NCI-H1092 (cell line): Measurements from ENCODE around the gene PDS5B.
"Not testable (repeated sequence)": the region's sequence is repeated elsewhere in the genome, so short reads cannot be mapped to it uniquely, and the experiment has no call there.

Experiments
- DNase-seq: peaks from one replicate; lab custom pipeline; 2025; lab: John Stamatoyannopoulos, UW

PDS5B gene, protein sequence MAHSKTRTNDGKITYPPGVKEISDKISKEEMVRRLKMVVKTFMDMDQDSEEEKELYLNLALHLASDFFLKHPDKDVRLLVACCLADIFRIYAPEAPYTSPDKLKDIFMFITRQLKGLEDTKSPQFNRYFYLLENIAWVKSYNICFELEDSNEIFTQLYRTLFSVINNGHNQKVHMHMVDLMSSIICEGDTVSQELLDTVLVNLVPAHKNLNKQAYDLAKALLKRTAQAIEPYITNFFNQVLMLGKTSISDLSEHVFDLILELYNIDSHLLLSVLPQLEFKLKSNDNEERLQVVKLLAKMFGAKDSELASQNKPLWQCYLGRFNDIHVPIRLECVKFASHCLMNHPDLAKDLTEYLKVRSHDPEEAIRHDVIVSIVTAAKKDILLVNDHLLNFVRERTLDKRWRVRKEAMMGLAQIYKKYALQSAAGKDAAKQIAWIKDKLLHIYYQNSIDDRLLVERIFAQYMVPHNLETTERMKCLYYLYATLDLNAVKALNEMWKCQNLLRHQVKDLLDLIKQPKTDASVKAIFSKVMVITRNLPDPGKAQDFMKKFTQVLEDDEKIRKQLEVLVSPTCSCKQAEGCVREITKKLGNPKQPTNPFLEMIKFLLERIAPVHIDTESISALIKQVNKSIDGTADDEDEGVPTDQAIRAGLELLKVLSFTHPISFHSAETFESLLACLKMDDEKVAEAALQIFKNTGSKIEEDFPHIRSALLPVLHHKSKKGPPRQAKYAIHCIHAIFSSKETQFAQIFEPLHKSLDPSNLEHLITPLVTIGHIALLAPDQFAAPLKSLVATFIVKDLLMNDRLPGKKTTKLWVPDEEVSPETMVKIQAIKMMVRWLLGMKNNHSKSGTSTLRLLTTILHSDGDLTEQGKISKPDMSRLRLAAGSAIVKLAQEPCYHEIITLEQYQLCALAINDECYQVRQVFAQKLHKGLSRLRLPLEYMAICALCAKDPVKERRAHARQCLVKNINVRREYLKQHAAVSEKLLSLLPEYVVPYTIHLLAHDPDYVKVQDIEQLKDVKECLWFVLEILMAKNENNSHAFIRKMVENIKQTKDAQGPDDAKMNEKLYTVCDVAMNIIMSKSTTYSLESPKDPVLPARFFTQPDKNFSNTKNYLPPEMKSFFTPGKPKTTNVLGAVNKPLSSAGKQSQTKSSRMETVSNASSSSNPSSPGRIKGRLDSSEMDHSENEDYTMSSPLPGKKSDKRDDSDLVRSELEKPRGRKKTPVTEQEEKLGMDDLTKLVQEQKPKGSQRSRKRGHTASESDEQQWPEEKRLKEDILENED (N-terminal part only)

DNA sequence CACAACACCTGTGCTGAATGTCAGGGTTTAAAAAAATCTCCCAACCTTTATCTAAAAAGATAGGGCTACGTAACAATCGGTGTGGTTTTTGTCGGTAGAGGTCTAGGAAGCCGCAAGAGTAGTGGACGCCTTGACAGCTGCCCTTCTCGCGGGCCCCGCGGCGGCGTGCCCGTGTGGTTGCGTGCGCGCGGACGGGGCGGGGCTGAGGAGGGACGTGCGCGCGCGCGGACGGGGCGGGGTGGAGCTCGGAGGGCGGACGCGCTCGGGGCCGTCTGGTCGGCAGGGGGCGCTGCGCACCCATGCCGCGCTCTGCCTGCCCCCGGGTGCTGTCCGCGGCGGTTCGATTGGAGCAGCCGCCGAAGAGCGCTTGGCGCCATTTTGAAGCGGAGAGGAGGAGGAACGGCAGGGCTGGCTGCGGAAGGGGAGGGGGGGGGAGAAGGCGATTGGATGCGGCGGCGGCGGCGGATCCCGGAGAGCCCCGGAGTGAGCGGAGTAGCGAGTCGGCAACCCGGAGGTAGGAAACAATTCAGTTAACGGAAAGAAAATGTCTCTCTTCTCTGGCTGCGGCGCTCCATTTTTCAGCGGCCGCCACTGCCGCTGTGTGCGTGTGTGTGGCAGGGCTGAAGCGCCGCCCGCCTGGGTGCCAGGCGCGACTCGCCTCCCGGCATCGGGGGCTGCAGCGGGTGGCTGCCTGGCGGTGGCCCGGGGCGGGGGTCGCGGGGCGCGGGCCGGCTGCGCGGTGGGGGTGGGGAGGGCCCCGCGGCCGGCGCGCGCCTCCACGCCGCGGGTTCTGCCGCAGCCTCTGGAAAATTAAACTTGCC, at the start of gene PDS5B:
Gene PDS5B (plus strand): TSS at position 373 of the 821 bp plus-strand sequence. CDS start 62,321 bp downstream, outside the sequence.
- DNase-seq: peak; percentile 92

DNA sequence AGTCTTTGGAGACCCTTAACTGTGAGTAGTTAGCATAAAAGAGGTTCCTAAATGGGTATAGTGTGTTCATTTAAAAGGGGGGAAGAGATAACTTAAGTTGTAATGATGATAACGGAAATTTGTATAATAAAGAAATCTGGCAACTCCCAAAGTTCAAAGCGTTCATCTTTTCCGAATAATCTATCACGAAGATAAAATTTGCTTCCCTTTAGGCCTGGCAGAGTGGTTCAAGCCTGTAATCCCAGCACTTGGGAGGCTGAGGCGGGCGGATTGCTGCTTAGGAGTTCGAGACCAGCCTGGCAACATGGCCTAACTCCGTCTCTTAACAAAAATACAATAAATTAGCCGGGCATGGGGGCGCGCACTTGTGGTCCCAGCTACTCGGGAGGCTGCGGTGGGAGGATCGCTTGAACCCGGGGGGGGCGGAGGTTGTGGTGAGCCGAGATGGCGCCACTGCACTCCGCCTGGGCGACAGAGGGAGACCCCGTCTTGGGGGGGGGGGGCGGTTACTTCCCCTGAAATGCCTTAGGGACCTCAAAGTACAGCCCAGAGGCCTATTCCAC, 48.6 kb upstream of the PDS5B start:
- no peak for DNase-seq

DNA sequence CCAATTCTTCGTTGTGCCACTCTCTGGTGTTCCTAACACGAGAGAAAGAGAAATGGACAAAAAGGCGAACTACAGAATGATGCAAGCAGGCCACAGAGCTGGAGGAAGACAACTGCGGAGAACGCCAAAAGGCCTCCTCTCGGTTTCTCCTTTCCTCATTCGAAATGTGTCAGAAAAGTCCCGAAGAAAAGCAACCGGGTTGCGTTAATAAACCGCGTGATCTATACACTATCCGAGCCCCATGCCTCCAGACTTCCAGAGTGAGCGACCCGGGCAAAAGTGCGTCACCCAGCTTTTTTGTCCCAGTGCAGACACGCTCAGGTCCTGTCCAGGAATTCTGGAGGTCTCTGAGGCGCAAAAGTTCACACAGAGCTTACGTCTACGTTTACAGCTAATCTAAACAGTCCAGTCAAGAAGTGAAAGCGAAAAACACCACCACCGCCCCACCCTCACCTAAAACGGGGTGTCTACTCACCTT, 48.1 kb upstream of the PDS5B start:
- no peak for DNase-seq

DNA sequence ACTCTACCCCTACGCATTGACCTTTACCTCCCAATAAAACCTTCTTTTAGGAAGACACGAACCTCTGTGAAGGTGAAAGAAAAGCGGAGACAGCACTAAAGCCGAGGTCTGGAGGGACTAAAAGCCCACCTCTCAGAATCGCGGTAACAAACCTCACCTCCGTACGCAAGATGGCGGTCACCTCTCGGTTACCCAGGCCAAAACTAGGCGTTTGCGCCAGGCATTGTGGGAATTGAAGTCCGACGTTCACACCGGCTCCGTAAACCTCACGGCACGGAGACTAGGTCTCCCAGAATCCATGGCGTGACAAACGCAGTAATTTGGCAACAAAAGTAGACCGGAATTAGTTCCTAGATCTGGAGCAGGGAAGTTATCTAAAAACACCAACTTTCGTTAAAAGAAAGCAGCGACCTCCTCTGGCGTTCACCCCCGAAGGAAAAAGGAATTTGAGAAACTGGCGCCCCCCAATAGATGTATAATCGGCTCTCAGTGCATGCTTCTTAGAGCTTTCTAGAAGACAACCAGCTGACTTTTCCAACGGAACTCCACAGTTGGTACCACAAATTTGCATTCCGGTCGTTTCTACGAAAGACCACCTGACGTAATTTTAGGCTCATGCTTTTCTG, 47.5 kb upstream of the PDS5B start, which contains the start of gene N4BP2L2:
Gene N4BP2L2 (minus strand): TSS at position 175 of the 626 bp plus-strand sequence. CDS start 1,768 bp downstream, outside the sequence.
- DNase-seq: peak; percentile 90

DNA sequence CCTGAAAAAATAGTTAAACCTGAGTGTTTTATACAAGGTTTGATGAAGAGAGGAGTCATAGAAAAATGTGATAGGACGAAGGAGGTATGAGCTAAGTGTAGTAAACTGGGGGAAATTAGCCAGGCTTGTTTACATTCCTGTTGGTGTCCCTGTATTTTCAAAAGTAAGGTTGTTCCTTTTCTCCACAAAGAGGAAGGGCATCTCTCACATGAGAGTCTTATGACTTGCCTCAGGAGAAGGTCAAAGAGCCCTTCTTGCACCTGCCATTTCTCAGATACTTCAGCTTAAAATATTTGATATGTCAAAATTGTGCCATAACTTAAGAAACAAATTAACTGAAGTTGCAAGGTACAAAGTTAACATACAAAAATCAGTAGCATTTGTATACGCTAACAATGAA, 44.0 kb upstream of the PDS5B start:
- DNase-seq: no peak

DNA sequence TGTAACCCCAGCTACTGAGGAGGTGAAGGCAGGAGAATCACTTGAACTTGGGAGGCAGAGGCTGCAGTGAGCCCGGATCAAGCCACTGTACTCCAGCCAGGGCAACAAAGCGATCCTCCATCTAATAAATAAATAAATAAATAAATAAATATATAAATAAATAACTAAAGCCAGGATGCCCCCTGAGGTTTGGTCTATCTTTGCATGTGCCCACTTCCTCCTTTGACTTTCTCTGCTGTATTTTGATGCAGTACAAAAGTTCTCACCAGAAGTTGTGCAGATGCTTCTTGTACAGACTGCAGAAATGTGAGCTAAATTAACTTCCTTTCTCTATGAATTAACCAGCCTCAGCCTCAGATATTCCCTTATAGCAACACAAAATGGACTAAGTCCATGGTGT, 41.2 kb upstream of the PDS5B start:
- DNase-seq: no peak

DNA sequence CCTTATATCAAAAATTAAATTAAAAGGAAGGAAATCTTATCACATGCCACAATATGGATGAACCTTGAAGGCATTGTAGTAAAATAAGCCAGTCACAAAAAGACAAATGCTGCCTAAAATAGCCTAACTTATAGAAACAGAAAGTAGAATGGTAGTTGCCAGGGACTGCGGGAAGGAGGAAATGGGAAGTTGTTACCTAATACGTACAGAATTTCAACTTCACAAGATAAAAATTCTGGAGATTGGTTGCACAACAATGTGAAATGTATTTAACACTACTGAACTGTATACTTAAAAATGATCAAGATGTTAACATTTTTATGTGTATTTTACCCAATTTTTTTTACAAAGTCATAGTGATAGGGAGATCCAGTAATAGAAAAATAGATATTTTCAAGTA, 37.4 kb upstream of the PDS5B start:
- DNase-seq: no peak

DNA sequence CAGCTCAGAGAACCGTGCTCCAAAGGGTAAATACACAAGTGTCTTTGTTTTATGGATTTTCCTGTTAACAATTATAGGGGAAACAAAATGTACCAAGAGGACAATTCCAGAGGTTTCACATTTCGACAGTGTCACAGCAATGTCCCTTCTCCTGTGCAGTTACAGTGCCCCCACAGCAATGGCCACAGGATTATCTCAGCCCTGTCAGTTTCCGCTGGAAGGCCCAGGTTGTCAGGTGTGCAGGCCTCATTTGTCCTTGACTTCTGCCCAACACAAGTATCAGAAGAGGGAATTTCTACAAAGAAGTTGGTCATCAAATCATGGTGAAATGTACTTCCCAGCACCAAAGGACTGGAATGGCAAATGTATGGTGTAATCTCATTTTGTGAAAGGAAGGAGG, 36.5 kb upstream of the PDS5B start:
- DNase-seq: no peak

DNA sequence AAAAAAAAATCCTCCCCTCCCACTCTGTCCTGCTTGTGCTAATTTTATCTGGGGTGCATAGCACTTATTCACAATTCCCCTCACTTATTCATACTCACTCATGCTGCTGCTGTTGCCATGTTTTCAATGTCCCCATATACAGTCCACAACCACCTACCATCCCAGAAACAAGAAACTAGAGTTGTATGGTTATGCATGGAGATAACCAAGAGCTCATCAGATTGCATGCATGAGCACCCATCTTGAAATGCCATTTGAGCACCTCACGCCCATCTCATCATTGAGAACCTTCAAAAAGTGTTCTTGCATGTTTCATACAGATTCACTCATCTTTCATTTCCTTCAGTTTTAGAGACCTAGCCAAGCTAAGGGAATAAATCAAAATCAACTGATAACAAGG, 32.5 kb upstream of the PDS5B start:
- DNase-seq: no peak

DNA sequence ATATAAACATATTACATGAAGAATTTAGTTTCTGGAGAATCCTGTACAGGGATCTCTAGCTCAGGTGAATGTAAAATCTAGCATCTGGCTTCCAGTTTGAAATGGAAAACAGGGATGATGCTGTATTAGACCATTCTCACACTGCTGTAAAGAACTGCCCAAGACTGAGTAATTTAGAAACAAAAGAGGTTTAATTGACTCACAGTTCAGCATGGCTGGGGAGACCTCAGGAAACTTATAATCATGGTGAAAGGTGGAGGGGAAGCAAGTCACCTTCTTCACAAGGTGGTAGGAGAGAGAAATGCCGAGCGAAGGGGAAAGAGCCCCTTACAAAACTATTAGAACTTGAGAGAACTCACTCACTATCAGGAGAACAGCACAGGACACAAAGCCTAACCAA, 30.6 kb upstream of the PDS5B start:
- DNase-seq: no peak

DNA sequence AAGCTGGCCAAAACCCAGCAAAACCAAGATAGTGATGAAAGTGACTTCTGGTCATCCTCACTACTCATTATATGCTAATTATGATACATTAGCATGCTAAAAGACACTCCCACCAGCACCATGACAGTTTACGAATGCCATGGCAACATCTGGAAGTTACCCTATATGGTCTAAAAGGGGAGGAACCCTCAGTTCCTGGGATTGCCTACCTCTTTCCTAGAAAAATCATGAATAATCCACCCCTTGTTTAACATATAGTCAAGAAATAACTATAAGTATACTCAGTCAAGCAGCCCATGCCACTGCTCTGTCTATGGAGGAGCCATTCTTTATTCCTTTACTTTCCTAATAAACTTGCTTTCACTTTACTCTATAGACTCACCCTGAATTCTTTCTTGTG, 25.4 kb upstream of the PDS5B start:
- DNase-seq: not testable (repeated sequence)

DNA sequence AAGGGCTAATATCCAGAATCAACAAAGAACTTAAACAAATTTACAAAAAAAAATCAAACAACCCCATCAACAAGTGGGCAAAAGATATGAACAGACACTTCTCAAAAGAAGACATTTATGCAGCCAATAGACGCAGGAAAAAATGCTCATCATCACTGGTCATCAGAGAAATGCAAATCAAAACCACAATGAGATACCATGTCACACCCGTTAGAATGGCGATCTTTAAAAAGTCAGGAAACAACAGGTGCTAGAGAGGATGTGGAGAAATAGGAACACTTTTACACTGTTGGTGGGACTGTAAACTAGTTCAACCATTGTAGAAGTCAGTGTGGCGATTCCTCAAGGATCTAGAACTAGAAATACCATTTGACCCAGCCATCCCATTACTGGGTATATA, 10.6 kb upstream of the PDS5B start:
- not testable (repeated sequence) for DNase-seq

DNA sequence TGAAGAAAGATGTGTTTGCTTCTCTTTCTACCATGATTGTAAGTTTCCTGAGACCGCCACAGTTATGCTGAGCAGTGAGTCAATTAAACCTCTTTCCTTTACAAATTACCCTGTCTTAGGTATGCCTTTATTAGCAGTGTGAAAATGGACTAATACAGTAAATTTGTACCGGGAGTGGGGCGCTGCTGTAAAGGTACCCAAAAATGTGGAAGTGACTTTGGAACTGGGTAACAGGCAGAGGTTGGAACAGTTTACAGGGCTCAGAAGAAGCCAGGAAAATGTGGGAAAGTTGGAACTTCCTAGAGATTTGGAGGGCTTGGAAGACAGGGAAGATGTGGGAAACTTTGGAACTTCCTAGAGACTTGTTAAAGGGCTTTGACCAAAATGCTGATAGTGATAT, 9.2 kb upstream of the PDS5B start:
- DNase-seq: no peak

DNA sequence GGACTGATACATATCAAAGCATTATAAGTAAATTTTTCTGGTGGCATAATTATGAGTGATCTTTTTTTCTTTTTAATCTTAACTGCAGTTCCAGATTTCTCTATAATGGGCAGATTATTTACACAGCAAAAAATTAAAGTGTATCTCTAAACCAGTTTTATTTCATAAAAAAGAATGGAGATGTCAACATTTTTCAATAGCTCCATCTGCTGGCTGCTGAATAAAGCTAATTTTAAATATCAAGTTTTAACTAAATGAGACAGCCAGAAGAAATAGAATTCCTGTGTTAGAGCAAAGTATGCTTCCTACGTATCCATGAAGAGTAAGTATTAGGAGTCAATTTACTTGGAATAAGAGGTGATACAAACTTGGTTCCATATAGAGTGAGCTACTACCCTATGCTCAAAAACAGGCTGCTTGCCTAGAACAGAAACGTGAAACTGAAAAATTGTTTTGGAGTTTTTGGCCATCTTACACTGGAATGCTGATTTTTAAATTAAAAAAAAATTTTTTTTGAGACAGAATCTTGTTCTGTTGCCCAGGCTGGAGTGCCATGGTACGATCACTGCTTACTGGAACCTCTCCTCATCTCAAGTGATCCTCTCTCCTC, 5.0 kb upstream of the PDS5B start:
- no peak for DNase-seq

DNA sequence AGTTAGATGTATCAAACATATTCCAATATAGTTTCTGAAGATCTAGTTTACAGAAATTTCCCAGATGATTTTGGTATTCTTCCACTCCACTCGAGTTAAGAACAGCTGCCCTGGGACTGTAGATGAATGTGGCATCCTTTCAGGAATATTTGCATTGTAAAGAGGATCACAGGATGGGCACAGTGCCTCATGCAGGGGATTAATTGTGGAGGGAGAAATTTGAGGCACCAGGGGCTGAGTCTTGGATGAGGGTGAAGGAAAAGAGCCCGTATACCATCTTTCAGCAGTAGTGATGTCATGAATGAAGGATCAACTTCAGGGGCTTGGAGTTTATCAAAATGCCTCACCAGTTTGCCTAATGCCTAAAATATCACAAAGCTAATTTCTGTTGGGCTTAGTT, 4.0 kb upstream of the PDS5B start:
- DNase-seq: no peak

DNA sequence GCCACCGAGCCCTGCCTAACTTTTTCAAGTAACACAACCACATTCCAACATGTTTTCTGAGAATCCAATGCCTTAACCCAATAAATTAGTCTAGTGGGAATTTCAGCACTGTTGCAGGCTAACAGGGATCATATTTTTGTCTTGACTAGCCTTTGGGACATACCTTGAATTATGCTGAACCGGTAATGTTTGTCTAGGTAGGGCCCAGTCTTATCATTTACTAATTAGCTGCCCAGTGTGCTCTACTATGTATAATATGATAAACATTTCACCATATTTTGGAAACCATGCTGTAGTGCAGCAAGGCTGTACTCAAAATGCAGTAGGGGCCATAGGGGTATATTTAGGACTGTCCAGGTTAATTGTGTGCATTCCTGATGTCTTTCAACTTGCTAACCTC, 3.3 kb upstream of the PDS5B start:
- DNase-seq: no peak

DNA sequence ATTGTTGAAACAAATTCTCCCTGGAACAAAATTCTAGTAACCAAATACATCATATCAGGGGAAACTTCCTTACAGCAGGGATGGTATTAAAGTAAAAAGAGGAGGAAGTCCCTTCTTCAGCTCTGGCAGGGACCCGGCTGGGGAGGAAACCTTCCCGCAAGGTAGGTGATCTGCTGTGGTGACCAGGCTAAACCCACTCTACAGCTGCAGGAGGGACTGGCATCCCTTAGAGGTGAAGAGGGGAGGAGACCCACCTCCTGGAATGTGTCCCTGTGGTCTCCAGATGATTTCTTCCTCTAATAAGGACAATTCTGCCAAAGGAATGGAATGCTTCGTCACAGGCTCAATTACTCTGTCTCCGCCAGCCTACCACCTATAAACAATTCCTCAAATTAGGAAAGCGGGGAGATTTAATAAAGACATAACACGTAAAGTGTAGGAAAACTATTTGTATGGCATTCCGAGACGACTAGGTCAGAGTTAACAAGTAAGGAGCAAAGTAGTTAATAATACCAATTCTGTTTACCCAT, 637 bp upstream of the PDS5B start:
- no peak for DNase-seq

DNA sequence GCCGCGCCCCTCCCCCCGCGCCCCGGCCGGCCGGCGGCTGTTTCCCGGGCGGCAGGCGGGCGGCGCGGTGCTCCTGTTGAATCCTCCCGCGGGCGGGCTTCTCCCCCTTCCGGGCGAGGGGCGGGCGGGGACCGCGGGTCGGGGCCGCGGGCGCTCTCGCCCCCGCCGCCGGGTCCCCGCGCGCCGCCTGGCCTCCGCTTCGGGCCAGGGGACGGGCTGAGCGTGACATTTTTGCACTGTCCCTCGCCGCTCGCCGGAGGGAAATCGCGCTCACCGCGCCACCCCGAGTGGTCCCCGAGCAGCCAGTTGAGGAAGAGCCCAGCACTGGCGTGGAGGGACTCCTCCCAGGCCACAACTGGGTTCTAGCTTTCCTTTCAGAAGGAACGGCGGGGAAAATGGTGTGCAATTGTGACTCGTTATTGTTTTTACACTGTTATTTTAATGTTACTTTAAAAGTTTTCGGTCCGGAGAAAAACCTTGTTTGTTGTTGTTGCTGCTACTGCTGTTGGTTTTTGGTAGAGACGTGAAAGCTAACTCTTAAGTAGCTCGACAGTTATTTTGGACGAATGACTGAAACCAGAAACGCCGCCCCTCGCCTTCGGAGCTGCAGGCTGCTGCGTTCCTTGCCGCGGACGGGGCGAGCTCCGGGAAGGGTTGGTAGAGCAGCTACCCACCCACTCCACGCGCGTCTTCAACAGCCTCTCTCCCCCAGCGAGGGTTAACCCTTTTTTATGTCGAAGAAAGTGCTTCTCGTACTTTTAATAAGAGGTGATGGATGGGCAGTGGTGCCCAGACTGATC, 959 bp downstream of the PDS5B start:
- peak; percentile 54 for DNase-seq

DNA sequence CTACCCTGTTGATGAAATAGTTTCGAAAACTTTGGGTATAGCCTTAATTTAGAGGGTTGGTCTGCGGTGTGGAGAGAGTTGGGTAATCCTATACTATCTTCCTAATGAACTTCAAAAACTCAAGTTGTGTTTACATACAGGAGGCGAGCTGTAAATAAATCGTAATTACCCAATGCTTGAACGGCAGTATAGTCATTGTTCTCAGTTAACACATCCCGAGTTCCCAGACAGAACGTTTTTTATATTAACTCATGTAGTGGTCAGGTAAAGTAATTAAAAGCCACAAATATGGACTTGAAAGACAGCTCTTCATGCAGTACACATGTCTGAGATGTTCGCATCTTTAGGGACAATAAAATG, 1.5 kb downstream of the PDS5B start:
- no peak for DNase-seq
